ENCODE data around the gene CLIC1. TPM values are rescaled to one million over a fixed set of nuclear protein-coding genes. Genes with fewer than 3 reads are reported as not detected.

Gene CLIC1
- 100 to 1,000 TPM; 296 to 392 (median 326) TPM for total RNA-seq
- 100 to 1,000 TPM; 321 to 447 (median 388) TPM for polyA plus RNA-seq
- long read RNA-seq, donor 1, transcript CLIC1-208 (6 exons, 1,254 nt), result major isoform, 178 of 253 reads
- long read RNA-seq, donor 1, partial matches to known transcripts, result 61 of 253 reads
- long read RNA-seq, donor 1, other reads (novel, unspliced or antisense), result 12 of 253 reads
- long read RNA-seq, donor 2, transcript CLIC1-208 (6 exons, 1,254 nt), result major isoform, 115 of 147 reads
- long read RNA-seq, donor 2, partial matches to known transcripts, result 32 of 147 reads
- long read RNA-seq, donor 2, other reads (novel, unspliced or antisense), result 0 of 147 reads

DNA sequence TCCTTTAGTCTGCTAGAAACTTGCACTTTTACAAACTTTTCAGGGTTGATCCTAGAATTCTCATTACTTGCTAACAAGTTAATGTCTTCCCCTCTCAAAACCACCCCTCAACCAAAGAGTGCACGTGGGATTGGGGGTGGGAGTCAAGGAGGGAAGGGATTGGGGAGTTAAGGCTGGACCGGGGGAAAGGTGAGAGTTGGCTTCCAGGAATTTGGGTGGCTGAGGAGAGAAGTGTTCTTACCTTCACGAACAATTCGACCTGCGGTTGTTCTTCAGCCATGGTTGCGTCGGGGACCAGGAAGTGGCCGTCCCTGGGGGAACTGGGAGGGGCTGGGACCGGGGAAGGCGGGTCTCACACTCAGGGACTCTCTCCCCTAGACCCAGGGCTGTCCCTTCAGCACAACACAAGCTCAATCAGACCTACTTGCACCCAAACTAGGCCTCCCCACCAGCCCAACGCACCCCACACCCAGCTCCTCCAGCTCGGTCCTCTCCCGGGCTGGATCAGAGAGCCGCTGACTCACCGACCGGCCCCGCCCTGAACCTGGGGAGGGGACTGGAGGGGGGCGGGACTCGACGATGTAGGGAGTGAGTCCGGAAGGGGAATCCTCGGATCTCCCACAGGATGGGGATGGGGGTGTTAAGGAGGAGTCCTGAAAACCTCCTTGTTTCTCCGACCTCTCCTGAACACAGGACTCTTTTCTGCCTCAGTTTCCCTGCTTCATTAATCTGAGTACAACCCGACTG is at the start of gene CLIC1:
Gene CLIC1 (minus strand): TSS at position 510 of the 747 bp plus-strand sequence. CDS start 230 bp downstream, at position 280.
- peak within 1 kb of the TSS; percentile 82 to 99 (median 96) for H3K27ac ChIP-seq
- peaks cover 4 to 33% (median 29%) of the 10 kb centered on the region in 6 donors for H3K36me3 ChIP-seq
- H3K9me3 ChIP-seq, result no peaks in the 10 kb centered on the region
- peaks cover 55 to 89% (median 82%) of the 10 kb centered on the region in 6 donors for H3K4me1 ChIP-seq
- 0 to 3% (median 1%) methylated on average over 17 to 24 of the region's 24 CpGs for WGBS, 5 donors
- peak within 1 kb of the TSS; percentile 80 to 95 (median 88) for H3K4me3 ChIP-seq
- peak; percentile 95 for DNase-seq
- H3K27me3 ChIP-seq (replicated peaks in 1 of 7), result no peaks in the 10 kb centered on the region
- intact Hi-C loops (cut with DNase I; ENCODE audit: low total_unique reads), result loop anchor here (10.0 kb wide), 2 partner anchors 59 to 89 kb away; partner anchors contain the start of genes HSPA1B and VARS1
- TF ChIP-seq POLR2AphosphoS5 (IDR thresholded peaks at IDR 0.05), result peak; percentile 94 to 95 (median 94)
- TF ChIP-seq, protein P1, sequence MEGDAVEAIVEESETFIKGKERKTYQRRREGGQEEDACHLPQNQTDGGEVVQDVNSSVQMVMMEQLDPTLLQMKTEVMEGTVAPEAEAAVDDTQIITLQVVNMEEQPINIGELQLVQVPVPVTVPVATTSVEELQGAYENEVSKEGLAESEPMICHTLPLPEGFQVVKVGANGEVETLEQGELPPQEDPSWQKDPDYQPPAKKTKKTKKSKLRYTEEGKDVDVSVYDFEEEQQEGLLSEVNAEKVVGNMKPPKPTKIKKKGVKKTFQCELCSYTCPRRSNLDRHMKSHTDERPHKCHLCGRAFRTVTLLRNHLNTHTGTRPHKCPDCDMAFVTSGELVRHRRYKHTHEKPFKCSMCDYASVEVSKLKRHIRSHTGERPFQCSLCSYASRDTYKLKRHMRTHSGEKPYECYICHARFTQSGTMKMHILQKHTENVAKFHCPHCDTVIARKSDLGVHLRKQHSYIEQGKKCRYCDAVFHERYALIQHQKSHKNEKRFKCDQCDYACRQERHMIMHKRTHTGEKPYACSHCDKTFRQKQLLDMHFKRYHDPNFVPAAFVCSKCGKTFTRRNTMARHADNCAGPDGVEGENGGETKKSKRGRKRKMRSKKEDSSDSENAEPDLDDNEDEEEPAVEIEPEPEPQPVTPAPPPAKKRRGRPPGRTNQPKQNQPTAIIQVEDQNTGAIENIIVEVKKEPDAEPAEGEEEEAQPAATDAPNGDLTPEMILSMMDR (IDR thresholded peaks at IDR 0.05 in 8 of 11, conservative IDR thresholded peaks at IDR 0.05 in 3 of 11), result peak in 1 of 11 experiments; percentile 5
- TF ChIP-seq POLR2A (IDR thresholded peaks at IDR 0.05), result peak in 2 of 3 donors; percentile 80 to 81

DNA sequence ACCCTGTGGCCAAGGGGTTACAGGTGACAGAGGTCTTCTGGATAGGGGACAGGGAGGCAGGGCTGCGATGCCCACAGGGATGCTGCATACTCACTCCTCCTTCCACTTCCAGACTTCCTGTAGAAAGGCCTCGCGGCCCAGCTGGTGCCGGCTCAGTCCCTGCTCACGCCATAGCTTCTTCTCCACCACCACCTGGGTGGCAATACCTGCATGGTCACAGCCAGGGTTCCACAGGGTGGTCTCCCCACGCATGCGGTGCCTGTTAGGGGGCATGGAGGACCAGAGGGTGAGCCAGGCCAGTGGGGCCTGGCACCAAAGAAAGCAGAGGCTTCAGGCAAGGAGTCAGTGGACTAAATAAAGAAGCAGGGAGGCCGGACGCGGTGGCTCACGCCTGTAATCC is 49.1 kb upstream of the CLIC1 start:
- Histone ChIP-seq H3K4me3 (no peak overlapping the region), H3K27me3 (replicated peaks in 1 of 7) (no peaks in the 10 kb centered on the region), H3K36me3 (peaks cover 0 to 93% (median 53%) of the 10 kb centered on the region in 6 donors), H3K4me1 (peaks cover 0 to 30% (median 20%) of the 10 kb centered on the region in 6 donors), H3K27ac (no peak overlapping the region), H3K9me3 (no peaks in the 10 kb centered on the region)
- TF ChIP-seq POLR2A (IDR thresholded peaks at IDR 0.05) (no peak), POLR2AphosphoS5 (IDR thresholded peaks at IDR 0.05) (peak in 2 of 3 donors; percentile 7 to 30)
- TF ChIP-seq, protein P1 (IDR thresholded peaks at IDR 0.05 in 8 of 11, conservative IDR thresholded peaks at IDR 0.05 in 3 of 11), result no peak
- 87 to 97% (median 96%) methylated on average over 6 to 11 of the region's 11 CpGs for WGBS, 5 donors
- no peak for DNase-seq
- intact Hi-C loops (cut with DNase I; ENCODE audit: low total_unique reads), result no loop called here

DNA sequence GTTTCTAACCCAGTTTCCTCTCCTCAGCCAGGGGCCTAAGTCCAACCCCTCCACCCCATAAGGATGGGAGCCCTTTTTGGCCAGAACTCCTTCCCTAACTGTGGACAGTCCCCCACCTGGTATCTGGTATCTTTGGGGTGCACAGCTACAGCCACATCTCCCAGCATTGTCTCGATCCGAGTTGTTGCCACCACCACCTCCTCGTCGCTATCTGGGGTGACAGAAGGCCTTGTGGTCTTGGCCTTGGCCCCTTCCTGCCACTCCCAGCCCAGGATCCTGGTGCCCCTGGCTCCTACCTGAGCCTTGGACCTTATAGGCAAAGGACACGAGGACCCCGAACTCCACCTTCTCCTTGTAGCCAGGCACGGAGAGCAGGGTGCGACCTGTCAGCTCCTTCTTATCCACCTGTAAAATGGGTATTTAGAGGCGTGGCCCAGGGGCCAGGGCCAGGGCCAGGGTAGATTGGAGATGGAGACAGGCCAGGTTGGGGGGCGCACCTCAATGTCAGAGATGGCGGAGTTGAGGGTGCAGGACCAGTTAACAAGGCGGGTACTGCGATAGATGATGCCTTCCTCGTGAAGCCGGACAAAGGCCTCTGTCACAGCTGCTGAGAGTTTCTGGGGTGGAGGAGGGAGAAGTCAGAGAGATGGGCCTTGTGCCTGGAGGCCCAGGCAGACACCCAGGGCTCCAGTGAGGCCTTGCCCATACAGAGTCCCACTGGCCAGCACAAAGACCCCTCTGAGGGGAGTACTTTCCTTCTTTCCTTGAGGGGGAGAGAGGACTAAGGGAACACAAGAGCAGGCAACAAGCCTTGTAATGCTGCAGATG is 48.0 kb upstream of the CLIC1 start:
- TF ChIP-seq POLR2AphosphoS5 (IDR thresholded peaks at IDR 0.05) (peak in 1 of 3 donors; percentile 15), POLR2A (IDR thresholded peaks at IDR 0.05) (no peak)
- TF ChIP-seq, protein P1 (IDR thresholded peaks at IDR 0.05 in 8 of 11, conservative IDR thresholded peaks at IDR 0.05 in 3 of 11), result no peak

More for the DNA sequence above, 48.0 kb upstream of the CLIC1 start:
- WGBS, 5 donors, result 86 to 92% (median 91%) methylated on average over 11 to 15 of the region's 15 CpGs
- Histone ChIP-seq H3K9me3 (no peaks in the 10 kb centered on the region), H3K27ac (no peak overlapping the region), H3K27me3 (replicated peaks in 1 of 7) (no peaks in the 10 kb centered on the region), H3K36me3 (peaks cover 0 to 93% (median 65%) of the 10 kb centered on the region in 6 donors), H3K4me1 (peaks cover 0 to 19% (median 10%) of the 10 kb centered on the region in 6 donors), H3K4me3 (no peak overlapping the region)
- no peak for DNase-seq
- intact Hi-C loops (cut with DNase I; ENCODE audit: low total_unique reads), result no loop called here
